HG03342 (cell line): ENCODE measurements around the gene UBXN6.

Experiments used
- ATAC-seq: cut with Tn5 transposase; IDR thresholded peaks from one replicate; pipeline ENCODE4 v1.9.1; 2021; ENCODE audit warnings: mild to moderate bottlenecking, moderate library complexity; ENCODE audit not compliant: unreplicated experiment

UBXN6 gene

DNA sequence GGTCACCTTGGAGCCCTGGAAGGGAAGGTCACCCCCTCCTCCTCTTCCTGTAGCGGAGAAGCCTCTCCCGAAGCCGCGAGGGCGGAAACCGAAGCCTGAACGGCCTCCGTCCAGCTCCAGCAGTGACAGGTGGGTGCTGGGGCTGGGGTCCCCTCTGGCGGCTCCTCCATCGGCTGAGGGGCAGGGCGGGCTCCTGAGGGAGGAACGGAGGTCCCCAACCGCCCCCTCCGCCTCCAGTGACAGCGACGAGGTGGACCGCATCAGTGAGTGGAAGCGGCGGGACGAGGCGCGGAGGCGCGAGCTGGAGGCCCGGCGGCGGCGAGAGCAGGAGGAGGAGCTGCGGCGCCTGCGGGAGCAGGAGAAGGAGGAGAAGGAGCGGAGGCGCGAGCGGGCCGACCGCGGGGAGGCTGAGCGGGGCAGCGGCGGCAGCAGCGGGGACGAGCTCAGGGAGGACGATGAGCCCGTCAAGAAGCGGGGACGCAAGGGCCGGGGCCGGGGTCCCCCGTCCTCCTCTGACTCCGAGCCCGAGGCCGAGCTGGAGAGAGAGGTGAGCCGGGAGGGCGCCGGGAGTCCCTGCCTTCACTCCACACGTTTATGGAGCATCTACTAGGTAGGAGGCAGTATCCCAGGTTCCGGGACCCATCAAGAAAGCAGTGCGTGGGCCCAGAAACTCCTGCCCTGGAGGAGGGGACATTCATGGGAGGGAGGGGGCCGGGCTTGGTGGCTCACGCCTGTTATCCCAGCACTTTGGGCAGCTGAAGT, 36.5 kb upstream of the UBXN6 start:
- no peak for ATAC-seq

DNA sequence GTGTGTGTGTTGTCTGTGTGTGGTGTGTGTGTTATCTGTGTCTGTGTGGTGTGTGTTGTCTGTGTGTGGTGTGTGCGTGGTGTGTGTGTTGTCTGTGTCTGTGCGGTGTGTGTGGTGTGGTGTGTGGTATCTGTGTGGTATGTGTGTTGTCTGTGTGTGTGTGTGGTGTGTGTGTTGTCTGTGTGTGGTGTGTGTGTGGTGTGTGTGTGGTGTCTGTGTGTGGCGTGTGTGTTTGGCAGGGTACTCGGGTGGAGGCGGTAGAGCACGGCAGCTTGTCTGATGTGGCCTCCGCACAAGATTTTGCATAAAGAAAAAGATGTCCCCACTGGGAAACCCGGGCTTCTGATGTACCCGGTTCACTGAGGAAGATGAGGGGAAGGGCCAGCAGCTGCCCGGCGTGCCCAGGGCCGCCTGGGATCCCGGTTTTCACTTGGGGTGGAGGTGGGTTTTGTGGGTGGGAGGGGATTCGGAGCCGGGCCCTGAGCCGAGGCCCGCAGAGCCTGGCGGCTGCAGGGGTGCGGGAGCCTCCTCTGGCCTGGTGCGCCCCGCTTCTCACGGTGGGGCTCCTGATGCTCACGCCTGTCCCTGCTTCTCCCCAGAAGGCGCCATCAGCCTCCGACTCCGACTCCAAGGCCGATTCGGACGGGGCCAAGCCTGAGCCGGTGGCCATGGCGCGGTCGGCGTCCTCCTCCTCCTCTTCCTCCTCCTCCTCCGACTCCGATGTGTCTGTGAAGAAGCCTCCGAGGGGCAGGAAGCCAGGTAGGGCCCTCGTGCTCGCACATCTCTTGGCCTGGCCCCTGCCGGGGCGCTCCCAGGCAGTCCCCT, 35.7 kb upstream of the UBXN6 start:
- no peak for ATAC-seq

DNA sequence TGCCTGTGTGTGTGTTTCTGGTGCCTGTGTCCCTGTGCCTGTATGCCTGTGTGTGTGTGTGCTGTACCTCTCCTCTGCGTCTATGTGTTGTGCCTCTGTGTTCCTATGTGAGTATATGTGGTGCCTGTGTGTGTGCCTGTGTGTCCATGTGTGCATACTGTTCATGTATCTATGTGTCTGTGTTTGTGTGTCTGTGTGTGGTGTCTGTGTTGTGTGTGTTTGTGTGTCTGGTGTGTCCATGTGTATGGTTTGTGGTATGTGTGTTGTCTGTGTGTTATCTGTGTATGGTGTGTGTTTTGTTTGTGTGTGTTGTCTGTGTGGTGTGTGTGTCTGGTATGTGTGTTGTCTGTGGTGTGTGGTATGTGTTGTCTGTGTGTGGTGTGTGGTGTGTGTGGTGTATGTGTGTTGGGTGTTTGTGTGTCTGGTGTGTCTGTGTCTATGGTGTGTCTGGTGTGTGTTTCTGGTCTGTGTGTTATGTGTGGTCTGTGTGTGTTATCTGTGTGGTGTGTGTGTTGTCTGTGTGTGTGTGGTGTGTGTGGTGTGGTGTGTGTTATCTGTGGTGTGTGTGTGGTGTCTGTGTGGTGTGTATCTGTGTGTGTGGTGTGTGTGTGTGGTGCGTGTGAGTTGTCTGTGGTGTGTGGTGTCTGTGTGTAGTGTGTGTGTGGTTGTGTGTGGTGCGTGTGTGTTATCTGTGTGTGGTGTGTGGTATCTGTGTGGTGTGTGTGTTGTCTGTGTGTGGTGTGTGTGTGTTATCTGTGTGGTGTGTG, 34.9 kb upstream of the UBXN6 start:
- ATAC-seq = no peak

DNA sequence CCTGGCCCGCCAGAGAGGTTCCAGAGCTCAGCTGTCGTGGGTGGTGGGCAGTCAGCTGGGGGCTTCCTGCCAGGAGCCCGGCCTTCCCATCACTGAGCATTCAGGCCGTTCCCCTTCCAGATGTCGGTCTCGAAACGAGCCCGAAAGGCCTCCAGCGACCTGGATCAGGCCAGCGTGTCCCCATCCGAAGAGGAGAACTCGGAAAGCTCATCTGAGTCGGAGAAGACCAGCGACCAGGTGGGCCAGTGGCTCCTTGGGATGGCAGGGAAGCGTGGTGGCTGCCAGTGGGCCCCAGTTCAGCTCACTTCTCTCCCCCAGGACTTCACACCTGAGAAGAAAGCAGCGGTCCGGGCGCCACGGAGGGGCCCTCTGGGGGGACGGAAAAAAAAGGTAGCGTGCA, 33.9 kb upstream of the UBXN6 start:
- no peak for ATAC-seq

DNA sequence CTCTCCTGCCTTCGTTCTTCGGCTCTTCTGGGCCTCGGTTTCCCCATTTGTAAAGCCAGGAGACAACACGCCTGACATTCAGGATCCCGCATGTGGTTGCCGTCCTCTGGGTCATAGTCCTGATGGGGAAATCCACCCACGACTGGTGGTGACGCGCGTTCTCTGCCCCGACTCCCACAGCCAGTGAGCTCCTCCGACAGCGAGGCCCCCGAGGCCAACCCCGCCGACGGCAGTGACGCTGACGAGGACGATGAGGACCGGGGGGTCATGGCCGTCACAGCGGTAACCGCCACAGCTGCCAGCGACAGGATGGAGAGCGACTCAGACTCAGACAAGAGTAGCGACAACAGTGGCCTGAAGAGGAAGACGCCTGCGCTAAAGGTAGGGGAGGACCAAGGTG, 30.9 kb upstream of the UBXN6 start:
- ATAC-seq = no peak

DNA sequence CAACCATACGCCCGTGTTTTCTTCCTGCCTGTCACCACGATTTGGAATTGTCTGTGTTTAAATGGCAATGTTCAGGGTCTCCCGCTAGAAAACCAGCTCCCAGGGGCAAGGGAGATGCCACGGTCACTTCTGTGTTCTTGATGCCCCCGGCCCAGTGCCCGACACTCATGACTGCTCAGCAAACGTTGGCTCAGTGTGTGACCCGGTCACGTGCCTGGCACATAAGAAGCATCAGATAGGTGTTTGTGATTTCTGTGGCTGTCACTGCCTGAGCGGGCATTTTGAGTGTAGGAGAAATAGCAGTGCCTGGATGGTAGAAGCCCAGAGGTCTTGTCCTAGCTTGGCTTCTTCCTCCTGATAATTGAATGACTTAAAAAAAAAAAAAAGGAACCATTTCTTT, 30.0 kb upstream of the UBXN6 start:
- no peak for ATAC-seq

DNA sequence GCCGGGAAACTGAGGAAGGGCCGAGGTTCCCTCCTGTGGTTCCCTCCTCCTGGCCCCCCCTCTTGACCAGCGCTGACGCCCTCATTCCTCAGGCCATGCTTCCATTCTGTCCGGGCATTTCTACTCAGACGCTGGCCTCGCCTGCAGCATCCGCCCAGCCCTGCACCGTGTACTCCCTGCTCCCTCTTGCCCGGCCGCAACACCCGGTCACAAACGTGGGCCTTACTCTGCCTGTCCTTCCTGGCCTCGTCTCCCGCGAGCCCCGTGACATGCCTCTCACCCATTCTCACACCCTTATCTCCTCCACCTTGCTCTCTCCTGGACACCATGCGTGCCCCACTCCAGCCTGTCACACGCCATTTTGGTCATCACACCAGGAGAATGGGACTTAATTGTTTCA, 25.8 kb upstream of the UBXN6 start:
- ATAC-seq = no peak

DNA sequence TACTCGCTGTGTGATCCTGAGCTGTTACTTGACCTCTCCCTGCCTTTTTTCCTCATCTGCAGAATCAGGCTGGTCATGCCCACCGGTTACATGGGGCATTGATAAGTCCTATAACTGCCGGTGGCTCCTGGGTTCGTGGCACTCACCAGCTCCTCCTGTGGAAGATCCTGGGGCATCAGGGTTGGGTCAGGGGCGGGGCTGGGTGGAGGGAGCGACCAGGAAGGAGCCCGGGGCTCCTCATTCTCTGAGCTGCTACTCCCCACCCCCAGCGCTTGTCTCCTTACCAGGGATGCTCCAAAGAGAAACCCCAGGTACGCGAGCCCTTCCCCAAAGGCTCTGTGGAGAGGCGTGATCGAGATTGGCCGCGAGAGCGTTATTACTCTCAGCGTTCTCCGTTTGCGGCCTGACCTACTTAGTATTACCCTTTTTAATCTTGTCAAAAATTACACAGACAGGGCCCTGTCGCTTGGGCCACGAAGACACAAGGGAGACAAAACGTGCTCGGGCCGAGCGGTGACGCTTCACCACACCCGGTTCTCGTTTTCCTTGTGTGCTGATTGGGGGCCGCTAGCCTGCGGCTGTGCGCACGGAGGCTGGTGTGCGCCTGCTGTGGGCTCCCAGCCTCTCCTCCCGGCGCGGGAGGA, 25.2 kb upstream of the UBXN6 start:
- no peak for ATAC-seq

DNA sequence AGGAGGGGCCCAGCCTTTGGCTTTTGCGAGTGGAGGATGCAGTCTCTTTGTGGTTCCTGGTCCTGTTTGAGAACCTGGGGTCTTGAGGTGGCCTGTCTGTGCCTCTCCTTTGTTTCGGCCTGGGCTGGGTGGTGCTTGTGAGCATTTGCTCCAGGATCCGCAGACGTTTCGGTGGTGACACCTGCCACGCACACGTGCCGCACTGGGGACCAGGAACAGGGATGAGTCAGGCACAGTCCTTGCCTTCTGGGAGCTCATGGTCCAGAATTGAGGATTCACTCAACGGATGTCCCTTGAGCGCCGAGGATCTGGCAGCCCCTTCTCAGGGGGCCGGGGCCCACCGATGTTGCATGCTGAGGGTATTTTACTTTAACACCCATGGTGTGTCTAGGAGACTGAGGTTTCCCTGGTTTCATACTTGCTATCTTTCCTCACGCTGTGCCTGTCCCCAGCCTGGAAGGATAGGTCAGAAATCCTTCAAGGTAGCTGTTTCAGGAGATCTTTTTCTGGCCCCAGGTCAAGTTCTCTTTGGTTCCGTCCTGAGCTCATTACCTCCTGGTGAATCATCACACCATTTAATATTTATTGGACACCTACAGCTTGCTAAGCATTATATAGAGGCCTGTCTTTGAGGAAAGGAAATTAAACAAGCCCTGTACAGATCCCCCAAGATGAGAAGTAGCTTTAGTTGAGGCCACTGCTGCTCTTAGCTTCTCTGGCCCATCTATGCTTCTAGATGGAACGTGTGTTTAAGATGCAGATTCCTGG, 19.6 kb upstream of the UBXN6 start:
- no peak for ATAC-seq

DNA sequence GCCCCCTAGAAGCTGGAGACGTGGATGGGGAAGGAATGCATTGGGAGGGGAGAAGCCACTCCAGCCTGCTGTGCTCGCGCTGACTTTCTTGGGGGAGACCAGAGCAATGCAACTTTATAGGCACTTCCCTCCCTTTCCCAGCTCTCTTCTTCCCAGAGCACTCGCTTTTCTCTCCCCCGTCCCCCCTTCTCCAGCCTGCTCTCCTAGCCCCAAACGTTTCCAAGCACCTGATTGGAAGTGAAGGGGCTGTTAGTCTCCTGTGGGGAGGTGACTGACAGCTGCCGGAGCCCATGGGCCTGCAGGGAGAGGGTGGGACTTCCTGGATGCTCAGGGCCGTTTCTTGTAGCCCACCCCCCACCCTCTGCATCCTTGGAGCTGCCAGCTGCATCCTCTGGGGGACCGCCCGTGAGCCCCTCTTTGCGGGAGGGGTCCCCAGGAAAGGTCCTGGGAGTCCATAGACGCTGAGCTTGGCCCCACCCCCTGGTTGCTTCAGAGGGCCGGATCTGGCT, 17.0 kb upstream of the UBXN6 start:
- no peak for ATAC-seq

DNA sequence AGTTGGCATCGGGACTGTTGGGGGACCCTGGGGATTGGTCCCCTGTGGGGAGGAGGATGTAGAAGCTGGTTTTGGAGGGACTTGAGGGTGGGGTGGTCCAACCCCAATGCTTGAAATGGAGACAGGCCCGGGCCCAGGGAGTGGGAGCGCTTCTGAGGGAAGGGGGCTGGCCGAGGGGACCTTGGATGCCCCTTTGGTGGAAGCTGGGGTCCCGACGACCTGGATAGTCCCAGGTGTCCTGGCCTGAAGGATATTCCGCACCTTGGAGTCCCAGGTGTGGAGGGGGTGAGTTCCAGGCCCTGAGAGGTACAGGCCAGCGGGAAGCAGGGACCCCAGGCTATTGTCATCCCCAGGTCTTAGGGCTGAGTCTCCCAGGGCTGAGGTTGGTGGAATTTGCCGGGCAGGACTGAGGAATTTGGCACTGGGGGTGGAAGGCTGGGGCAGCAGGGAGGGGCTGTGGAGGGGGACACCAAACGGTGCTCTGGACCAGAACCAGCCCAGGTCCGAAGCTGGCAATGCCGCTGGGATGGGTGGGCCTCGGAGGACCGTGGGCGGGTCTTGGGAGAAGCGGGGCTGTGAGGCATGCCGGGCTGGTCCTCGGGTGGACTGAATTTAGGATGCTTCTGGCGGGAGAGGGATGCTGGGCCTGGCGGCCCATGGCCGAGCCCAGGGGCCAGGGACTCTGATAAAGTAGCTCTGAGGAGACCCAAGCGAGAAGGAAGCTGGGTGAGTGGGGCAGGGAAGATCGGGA, 16.3 kb upstream of the UBXN6 start:
- ATAC-seq = no peak

DNA sequence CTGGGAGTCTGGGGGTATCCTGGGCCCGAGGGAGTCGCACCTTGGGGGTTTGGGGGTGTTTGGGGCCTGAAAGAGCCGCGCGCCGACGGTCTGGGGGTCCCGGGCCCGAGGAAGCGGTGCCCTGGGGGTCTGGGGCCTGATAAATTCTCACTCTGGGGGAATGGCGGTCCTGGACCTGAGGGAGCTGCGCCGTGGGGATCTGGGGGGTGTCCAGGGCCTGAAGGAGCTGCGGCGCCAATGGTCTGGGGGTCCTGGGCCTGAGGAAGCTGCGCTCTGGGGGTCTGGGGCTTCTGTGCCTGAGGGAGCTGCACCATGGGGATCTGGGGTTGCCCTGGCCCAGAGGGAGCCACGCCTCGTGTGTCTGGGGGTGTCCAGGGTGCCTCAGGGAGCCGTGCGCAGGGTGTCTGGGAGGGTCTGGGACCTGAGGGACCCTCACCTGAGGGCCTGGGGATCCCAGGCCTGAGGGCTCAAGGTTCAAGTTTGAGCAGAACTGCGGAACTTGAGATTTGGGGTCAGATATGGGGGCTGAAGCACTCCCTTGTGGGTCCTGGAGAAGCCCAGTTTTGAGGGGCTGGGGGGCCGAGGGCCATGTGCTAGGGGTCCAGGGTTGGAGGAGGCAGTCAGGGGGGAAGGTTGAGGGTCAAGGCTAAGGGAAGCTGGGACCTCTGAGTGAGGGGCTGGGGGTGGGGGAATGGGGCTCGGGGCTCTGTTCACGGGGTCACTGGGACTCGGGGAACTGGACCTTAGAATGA, 15.6 kb upstream of the UBXN6 start:
- ATAC-seq = no peak

DNA sequence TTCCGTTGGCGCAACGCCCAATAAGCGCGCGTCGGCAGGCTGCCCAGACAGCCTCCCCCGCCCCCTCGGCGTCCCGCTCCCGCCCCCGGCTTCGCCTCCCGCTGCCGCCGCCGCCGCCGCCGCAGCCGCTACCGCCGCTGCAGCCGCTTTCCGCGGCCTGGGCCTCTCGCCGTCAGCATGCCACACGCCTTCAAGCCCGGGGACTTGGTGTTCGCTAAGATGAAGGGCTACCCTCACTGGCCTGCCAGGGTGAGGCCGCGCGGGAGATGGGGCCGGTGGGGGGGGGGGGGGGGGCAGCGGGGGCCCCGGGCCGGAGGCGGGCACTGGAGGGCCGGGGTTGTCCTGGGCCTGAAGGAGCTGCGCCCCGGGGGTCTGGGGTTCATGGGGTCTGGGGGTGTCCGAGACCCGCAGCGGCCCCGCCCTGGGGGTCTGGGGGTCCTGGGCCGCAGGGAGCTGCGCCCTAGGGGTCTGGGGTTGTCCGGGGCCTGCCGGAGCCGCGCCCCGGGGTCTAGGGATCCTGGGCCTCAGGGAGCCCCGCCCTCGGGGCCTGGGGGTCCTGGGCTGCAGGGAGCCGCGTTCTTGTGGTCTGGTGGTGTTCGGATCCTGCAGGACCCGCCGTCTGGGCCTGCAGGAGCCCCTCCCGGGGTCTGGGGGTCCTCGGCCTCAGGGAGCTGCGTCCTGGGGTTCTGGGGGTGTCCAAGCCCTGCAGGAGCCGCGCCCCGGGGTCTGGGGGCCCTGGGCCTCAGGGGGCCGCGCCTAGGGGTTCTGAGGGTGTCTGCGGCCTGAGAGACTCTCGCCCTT, 14.8 kb upstream of the UBXN6 start, which contains the start of gene HDGFL2:
Gene HDGFL2 (plus strand): TSS at position 124 of the 801 bp plus-strand sequence. CDS start 54 bp downstream, at position 178.
- no peak for ATAC-seq

DNA sequence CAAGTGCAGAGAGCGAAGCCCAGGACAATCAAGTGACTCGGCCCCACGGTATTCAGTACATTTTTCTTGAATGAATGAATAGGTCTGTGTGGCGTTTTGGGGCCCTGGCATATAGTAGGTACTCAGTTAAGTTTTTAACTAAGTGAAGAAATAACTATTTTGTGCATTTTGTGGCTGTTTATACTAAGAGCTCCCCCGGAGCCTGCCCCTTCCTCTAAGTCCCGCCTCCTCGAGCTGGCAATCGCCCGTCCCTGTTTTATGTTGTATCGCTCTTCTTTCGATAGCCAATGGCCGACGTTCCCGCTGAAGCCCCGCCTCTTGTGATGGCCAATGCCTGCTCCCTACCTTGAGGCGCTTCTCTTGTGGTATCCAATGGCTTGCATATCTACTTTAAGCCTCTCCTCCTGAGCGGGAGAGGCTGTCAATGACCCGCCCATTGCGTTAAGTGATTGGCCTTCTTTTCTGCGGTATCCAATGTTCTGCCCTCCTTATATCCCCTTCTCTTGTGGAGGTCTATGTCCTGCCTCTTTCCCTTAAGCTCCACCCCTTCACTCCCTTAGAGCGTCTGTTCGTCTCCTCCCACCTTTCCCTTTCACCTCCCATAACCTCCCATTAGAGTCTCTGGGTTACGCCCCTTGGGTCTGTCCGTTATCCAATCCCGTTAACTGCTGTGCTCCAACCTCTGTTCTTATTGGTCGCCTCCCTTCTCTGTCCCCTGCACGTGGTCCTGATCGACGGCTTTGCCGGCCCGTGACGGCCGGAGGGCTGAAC, 14.0 kb upstream of the UBXN6 start:
- peak; percentile 81 for ATAC-seq

DNA sequence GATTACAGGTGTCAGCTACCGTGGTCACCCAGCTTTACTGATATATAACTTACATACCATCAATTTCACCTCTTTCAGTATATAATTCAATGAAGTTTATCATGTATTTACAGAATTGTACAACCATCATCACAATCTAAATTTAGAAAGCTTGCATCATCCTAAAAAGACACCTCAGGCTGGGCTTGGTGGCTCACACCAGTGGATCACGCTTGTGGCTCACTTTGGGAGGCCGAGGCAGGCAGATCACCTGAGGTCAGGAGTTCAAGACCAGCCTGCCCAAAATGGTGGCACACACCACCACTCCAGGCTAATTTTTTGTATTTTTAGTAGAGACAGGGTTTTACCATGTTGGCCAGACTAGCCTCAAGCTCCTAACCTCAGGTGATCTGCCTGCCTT, 10.2 kb upstream of the UBXN6 start:
- ATAC-seq = no peak

DNA sequence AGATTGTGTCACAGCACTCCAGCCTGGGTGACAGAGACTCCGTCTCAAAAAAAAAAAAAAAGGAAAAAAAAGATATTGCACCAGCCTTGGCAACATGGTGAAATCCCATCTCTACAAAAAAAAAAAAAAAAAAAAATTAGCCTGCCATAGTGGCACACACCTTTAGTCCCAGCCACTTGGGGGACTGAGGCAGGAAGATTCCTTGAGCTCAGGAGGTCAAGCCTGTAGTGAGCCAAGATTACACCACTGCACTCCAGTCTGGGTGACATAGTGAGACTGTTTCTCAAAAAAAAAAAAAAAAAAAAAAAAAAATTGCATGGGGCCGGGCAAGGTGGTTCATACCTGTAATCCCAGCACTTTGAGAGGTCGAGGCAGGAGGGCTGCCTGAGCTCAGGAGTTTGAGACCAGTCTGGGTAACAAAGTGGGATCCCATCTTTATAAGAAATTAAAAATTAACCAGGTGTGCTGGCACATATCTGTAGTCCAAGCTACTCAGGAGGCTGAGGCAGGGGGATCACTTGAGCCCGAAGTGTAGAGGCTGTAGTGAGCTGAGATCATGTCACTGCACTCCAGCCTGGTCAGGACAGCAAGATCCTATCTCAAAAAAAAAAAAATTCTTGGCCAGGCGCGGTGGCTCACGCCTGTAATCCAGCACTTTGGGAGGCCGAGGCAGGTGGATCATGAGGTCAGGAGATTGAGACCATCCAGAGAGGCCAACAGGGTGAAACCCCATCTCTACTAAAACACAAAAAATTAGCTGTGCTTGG, 7.4 kb upstream of the UBXN6 start:
- ATAC-seq = no peak
